Peyer's patch (tissue), 4 donors: Measurements from ENCODE around the gene MAG. TPM values are rescaled to one million over a fixed set of nuclear protein-coding genes. Genes with fewer than 3 reads are reported as not detected.
"Not testable (repeated sequence)": the region's sequence is repeated elsewhere in the genome, so short reads cannot be mapped to it uniquely, and the experiment has no call there.

ENCODE experiments used
- DNase-seq, 3 donors: peaks; one replicate each; pipeline ENCODE4 v3.0.0-alpha.2; 2017 to 2019
- H3K27ac ChIP-seq, 4 donors: fragments of 200-600 bp; sonication (generic); one replicate each; pipeline ENCODE4 v1.5.1; 2016 to 2019
- H3K27me3 ChIP-seq, 2 donors: fragments of 200-600 bp; sonication (generic); one replicate each; pipeline ENCODE4 v1.5.1; 2019
- H3K36me3 ChIP-seq, 3 donors: fragments of 200-600 bp; sonication (generic); one replicate each; pipeline ENCODE4 v1.5.1; 2016 to 2019
- H3K4me1 ChIP-seq, 4 donors: fragments of 200-600 bp; sonication (generic); one replicate each; pipeline ENCODE4 v1.5.1; 2016 to 2019
- H3K4me3 ChIP-seq, 4 donors: fragments of 200-600 bp; sonication (generic); 1 replicate in 3 of 4; 2 replicates in 1 of 4; pipeline ENCODE4 v1.5.1; 2016 to 2019; ENCODE audit warnings: mild to moderate bottlenecking in 1 of 4
- H3K9me3 ChIP-seq, 4 donors: fragments of 200-600 bp; sonication (generic); one replicate each; pipeline ENCODE4 v1.5.1; 2016 to 2019; ENCODE audit warnings: mild to moderate bottlenecking in 1 of 4
- CTCF ChIP-seq, 6 experiments: fragments of 450-650 bp in 4 of 6; fragments of 200-600 bp in 2 of 6; sonication (generic) in 1 of 6; IDR thresholded peaks; one replicate each; pipeline ENCODE4 v1.5.1; 2017 to 2019; ENCODE audit warnings: antibody characterized with exemption in 6 of 6, mild to moderate bottlenecking in 3 of 6, moderate library complexity in 1 of 6
- POLR2A ChIP-seq, 2 donors: fragments of 450-650 bp; IDR thresholded peaks; one replicate each; pipeline ENCODE4 v1.5.1; 2017; ENCODE audit warnings: antibody characterized with exemption in 2 of 2, mild to moderate bottlenecking in 2 of 2, moderate library complexity in 2 of 2
- total RNA-seq, 4 donors: library from RNA; depleted of rRNA; stranded (reverse); fragments of >200 nt; gene quantifications; one replicate each; pipeline ENCODE4 v1.1.0, GENCODE V29; 2016

MAG gene
- total RNA-seq, 4 donors from 2014 or later = 3.8 TPM; not detected in 3

GRCh38 chr19:35279985-35280821 lies 11.8 kb upstream of the MAG start:
- peaks cover 0 to 36% (median 0%) of the 10 kb centered on the region in 3 donors for H3K36me3 ChIP-seq
- no peak for DNase-seq
- H3K4me1 ChIP-seq = peaks cover 0 to 6% (median 0%) of the 10 kb centered on the region in 4 donors
- H3K27me3 ChIP-seq = no peaks in the 10 kb centered on the region
- H3K27ac ChIP-seq = no peak overlapping the region
- H3K4me3 ChIP-seq = no peak overlapping the region
- TF ChIP-seq CTCF (IDR thresholded peaks at IDR 0.05) = no peak
- TF ChIP-seq POLR2A (IDR thresholded peaks at IDR 0.05) = no peak
- H3K9me3 ChIP-seq = no peaks in the 10 kb centered on the region

GRCh38 chr19:35281303-35281702 lies 10.7 kb upstream of the MAG start:
- Histone ChIP-seq H3K27me3 (no peaks in the 10 kb centered on the region), H3K27ac (no peak overlapping the region), H3K4me3 (no peak overlapping the region), H3K36me3 (peaks cover 0 to 32% (median 0%) of the 10 kb centered on the region in 3 donors), H3K9me3 (no peaks in the 10 kb centered on the region), H3K4me1 (peaks cover 0 to 6% (median 0%) of the 10 kb centered on the region in 4 donors)
- no peak for DNase-seq
- no peak for TF ChIP-seq CTCF (IDR thresholded peaks at IDR 0.05)
- no peak for TF ChIP-seq POLR2A (IDR thresholded peaks at IDR 0.05)

GRCh38 chr19:35284153-35285094 lies 7.5 kb upstream of the MAG start:
- Histone ChIP-seq H3K27me3 (no peaks in the 10 kb centered on the region), H3K4me3 (no peak overlapping the region), H3K9me3 (no peaks in the 10 kb centered on the region), H3K36me3 (peaks cover 0 to under 1% (median 0%) of the 10 kb centered on the region in 3 donors), H3K4me1 (peaks cover 0 to 6% (median 0%) of the 10 kb centered on the region in 4 donors), H3K27ac (no peak overlapping the region)
- TF ChIP-seq CTCF (IDR thresholded peaks at IDR 0.05) (no peak), POLR2A (IDR thresholded peaks at IDR 0.05) (no peak)
- DNase-seq = no peak

DNA sequence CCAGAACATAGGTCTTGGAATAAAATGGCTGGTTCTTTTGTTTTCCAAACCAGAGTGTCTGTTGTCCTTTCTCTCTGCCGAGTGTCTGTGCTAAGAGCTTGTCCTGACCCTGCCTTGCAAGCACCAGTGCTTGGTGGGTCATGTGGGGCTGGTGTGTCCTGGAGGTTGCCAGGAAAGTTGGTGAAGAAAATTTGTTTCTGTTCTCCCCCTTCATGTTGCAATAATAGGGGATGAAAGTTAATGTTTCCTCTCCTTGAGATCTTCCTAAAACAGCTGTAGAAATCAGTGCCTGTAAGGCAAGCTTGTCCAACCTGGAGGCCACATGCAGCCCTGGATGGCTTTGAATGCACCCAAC lies 6.9 kb upstream of the MAG start:
- no peak overlapping the region for H3K27ac ChIP-seq
- H3K4me1 ChIP-seq = peaks cover 0 to 6% (median 0%) of the 10 kb centered on the region in 4 donors
- no peaks in the 10 kb centered on the region for H3K9me3 ChIP-seq
- no peak for DNase-seq
- no peak overlapping the region for H3K4me3 ChIP-seq
- H3K27me3 ChIP-seq = no peaks in the 10 kb centered on the region
- TF ChIP-seq POLR2A (IDR thresholded peaks at IDR 0.05) (no peak), CTCF (IDR thresholded peaks at IDR 0.05) (no peak)
- H3K36me3 ChIP-seq = no peaks in the 10 kb centered on the region

GRCh38 chr19:35285465-35285864 lies 6.5 kb upstream of the MAG start:
- not testable (repeated sequence) for H3K4me1 ChIP-seq, DNase-seq, H3K27ac ChIP-seq, H3K36me3 ChIP-seq, H3K27me3 ChIP-seq, H3K4me3 ChIP-seq, H3K9me3 ChIP-seq

GRCh38 chr19:35286101-35286500 lies 5.9 kb upstream of the MAG start:
- not testable (repeated sequence) for H3K27ac ChIP-seq, H3K36me3 ChIP-seq, H3K27me3 ChIP-seq, H3K4me1 ChIP-seq, H3K9me3 ChIP-seq, DNase-seq, H3K4me3 ChIP-seq
